RCC 7860 (cell line): ENCODE results near the gene RXRG.

Source experiments
- DNase-seq: peaks from one replicate; pipeline ENCODE4 v3.0.0-alpha.2; 2015; ENCODE audit warnings: low spot score
- FAIRE-seq: peaks from 2 replicates; lab custom pipeline; 2012; peaks lifted over from hg19 to GRCh38; lab: Jason Lieb, UNC

RXRG gene

DNA sequence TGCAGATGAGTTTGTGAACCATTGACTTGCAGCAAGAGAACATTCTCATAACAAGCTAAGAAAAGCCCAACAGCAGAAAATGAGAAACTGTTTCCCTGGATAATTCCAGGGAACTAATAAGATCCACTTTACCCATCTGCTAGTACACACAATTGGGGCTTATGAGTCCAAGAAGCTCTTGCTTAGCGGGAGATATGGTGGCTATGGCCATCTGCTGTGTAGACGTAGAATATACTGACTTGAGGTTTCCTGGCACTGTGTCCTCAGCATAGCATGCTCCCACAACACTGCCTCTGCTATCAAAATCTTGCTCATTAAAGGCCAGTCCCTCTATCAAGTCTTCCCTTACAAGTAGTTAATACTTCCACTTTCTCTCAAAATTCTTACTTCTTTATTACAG is 6.8 kb upstream of the RXRG start:
- FAIRE-seq, result no peak
- no peak for DNase-seq

- no peak for FAIRE-seq
- no peak for DNase-seq
Measured at GRCh38 chr1:165449131-165449530, 4.2 kb upstream of the RXRG start.

- no peak for DNase-seq
- no peak for FAIRE-seq
Measured at GRCh38 chr1:165445388-165445787, 462 bp upstream of the RXRG start.

DNA sequence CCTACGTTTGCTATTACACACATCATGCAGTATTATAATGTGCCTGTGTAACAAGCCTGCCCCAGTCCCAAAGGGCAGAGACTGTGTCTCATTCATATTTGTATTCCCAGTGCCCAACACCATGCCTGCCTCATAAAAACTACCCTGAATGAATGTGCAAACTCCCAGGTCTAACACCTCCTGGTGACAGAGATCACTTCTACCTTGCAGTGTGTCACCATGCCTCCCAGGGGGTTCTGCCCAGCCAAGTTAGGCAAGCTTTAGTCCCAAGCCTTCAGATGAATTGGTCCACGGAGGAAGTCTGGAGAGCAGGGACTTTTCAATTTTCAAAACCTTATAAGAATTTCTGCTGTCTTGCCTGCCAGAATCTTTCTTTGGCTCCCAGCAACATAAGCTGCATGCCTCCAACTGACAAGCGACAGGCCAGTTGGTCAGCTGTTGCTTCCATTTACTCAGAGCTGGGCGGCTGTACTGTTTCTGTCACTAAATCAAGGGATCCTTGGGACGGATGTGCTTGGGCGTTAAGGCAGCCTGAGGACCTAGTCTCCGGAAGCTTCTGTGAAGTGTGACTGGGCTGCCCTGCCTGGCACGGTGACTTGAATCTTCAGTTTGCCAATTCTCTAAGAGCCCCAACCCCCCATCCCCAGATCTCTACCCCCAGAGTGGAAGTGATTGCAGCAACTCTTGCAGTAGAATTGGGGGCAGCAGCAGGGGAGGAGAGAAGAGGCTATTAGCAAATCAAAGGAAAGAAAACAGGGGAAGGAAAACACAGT is 1.2 kb downstream of the RXRG start:
- DNase-seq (no peak), FAIRE-seq (no peak)

DNA sequence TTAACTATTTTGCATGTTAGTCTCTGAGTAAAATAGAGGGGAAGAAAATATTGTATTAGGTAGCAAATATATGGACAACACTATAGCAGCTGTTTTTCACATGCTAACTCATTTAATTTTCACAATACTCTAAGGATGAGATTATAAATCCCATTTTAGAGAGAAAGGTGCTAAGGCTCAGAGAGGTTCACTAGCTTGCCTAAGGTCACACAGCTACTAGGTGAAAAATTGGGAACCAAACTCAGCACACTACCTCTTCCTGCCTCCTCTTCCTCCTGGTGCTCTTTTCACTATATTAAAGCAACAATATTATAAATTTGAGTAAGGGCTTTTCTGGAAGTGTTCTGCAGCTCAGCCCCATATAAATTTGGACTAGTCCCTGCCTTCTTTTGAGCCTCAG is 2.3 kb downstream of the RXRG start:
- FAIRE-seq (no peak), DNase-seq (no peak)

DNA sequence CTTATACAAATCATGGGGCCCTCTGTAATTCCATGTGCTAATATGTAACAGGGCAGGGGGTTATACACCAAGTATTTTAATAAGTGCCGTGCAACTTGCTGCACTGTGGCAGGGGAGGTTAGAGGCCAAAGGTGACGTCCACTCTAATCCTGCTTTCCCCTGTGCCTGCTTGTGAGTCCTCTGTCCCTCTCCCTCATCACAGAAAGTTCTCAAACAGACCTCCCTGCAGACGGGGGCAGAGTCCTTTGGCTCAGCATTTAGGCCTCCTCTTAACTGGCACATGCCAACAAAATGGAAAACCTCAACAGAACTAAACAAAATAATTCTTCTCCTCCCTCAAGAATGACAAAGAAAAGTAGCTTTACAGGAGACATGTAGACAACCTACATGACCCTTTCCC is 2.9 kb downstream of the RXRG start:
- DNase-seq (no peak), FAIRE-seq (no peak)

GRCh38 chr1:165441166-165441880 is 3.6 kb downstream of the RXRG start:
- no peak for DNase-seq
- FAIRE-seq, result no peak

DNA sequence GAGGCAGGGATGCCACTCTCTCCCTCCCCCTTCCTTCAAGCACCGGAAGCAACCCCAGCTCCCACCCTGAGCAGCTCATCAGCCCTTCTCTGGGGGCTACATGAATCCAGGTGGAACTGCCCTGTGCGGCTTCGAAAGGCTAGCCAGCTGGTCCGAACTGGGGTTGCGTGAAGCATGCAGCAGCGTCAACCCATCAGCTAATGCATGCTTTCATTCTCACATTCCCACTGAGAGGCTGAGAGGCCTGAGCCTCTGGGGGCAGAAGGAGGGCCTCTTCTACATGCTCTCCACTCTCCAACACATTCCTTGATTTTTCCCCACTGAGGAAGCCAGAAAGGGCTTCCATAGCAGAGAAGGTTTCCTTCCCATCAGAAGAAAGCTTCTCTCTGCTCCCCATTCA is 5.6 kb downstream of the RXRG start:
- FAIRE-seq, result no peak
- DNase-seq, result no peak

DNA sequence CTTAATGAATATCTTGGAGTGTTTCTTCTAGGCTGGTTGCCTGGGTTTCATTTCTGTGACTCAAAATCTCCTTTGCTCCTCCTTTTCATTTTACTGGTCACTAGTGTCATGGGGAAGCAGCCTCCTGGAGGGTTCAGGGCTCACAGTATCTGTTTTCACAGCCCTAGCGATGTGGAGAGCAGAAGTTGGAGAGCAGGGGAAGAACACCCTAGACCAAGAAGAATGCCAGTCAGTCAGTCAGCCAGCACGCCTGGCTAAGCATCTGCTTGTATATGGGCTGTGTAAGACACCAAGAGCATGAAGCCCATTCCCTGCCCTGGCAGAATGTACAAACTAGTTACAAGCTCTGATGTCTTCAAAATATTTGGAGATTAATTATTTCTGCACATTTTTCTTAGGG is 7.9 kb downstream of the RXRG start:
- DNase-seq (no peak), FAIRE-seq (no peak)

GRCh38 chr1:165435801-165436200 is 9.1 kb downstream of the RXRG start:
- no peak for DNase-seq
- no peak for FAIRE-seq

GRCh38 chr1:165434281-165434680 is 10.6 kb downstream of the RXRG start:
- DNase-seq, result no peak
- FAIRE-seq, result no peak

- FAIRE-seq (no peak), DNase-seq (no peak)
Measured at GRCh38 chr1:165431079-165431478, 13.8 kb downstream of the RXRG start.

GRCh38 chr1:165426745-165427144 is 18.2 kb downstream of the RXRG start:
- DNase-seq, result no peak
- no peak for FAIRE-seq

DNA sequence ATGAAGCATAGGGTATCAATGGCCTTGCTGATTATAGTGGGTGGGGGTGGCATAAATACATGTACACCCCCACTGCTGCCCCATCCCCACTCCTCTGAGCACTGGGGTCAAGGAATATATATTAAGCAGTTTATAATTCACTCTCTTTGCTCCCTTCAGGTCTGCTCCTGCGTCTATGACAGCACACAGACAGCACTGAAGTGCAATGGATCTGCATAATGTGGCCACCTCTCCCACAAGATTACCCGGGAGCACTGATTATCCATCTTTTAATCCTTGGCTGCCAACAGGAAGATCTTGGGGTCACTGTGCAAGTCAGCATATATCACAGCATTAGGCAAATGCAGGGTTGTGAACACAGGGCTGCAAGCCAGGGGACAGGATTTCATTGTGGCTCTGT is 19.3 kb downstream of the RXRG start:
- FAIRE-seq, result no peak
- DNase-seq, result no peak

DNA sequence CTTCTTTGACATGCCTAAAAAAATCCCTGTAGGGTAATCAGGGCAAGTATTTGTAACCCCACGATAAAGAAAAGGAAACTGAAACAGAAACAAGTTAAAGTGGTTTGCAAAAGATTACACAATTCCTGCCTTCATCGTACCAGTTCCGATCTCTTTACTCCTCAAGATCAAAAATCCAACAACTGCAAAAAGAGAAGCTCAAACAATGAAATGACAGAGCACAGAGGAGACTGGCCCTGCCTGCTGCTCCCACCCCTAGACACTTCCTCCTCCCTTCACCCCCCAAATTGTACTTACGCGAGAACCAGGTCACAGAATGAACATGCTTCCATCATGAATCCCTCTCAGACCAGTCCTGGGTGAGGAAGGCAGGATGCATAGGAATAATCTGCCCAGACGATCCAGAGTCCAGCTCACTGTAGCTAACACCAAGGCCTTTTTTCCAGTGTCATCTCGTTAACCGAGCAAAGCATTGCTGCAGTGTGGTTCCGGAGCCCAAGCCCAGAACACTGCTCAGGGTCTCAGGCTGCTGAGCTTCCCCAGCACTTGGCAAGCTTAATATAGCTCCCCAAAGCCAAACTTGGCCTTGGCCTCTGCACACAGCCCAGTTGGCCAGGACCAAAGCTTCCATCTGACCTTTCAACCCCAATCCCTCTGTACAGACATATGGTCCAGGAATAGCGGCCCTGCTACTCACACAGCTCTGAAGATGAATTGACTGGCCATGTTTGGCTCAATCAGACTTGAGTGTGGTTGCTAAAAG is 20.3 kb downstream of the RXRG start:
- DNase-seq, result no peak
- FAIRE-seq, result no peak

DNA sequence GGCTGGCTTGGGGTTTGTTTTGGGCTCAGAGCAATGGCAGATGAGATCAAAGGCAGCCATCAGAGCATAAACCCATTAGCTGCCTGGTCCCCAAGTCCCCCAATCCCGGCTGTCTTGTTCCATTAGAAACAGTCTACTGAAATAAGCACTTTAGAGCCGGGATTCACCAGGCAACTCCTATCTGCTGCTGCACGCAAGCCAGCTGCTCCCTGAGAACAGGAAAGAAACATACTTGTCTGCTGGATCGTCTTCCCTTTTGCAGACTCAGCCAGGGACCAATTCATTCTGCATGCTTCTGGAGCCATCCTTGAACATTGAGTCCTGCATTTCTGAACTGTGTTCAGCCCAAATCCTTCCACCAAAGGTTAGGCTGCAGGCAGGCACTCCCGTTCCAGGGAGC is 21.8 kb downstream of the RXRG start:
- DNase-seq (no peak), FAIRE-seq (no peak)

DNA sequence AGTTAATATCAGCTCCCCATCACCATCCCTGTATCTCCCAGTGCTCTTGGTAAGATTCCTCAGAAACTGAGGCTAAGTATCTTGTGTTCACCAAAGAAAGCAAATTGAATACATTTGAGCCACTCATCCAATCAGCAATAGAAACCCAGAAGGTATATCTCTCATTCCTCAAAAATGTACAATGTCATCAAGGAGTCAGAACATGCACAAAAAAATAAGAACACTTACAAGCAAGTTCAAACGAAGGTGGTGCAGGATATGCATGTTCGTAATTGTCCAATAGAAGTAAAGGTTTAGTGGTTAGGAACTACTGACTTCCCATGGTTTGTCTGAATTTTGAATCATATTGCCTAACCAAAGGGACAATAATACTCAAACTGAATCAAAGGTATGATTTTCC is 24.3 kb downstream of the RXRG start:
- DNase-seq, result no peak
- FAIRE-seq, result no peak

GRCh38 chr1:165419839-165420238 is 25.1 kb downstream of the RXRG start:
- FAIRE-seq (no peak), DNase-seq (no peak)

DNA sequence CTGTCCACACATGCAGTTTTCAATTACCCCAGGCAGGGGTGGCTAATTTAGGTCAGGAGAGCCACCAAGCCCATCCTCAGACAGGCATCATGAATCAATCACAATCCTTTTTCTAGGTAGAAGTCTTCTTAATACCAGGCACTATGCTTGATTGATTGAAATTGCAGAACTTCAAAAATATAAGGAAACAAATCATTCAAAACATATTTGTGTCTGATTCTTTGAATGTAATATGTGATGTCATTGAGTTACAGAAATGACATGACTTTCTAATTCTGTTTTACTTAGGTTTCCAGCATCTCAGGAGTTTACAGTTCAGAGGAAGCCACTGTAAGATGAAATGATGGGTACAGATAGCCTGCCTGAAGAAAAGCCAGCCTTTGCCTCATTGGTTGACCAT is 26.7 kb downstream of the RXRG start:
- DNase-seq, result no peak
- no peak for FAIRE-seq

- DNase-seq (no peak), FAIRE-seq (no peak)
Measured at GRCh38 chr1:165416876-165417275, 28.1 kb downstream of the RXRG start.

DNA sequence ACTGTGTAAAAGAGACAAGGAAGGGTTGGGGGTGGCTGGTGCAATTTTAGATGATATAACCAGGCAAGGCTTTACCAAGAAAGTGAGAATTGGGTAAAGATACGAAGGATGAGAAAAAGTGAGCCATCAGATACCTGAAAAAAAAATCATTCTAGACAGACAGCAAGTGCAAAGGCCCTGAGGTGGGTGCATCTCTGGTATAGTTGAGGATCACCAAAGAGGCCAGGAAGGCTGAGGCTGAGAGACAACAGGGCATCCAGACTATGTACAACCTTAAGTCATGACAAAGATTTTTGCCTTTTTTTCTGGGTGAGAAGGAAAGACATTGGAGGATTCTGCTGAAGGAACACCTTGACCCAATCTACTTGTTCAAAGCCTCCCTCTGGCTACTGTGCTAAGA is 29.9 kb downstream of the RXRG start:
- DNase-seq, result no peak
- FAIRE-seq, result no peak

- FAIRE-seq, result no peak
- no peak for DNase-seq
Measured at GRCh38 chr1:165414620-165415019, 30.3 kb downstream of the RXRG start.
